Cardiac fibroblast (primary cell): ENCODE measurements around the gene RBBP8NL.

Source experiments
- DNase-seq, 2 donors: peaks; one replicate each; pipeline versions ENCODE4 v3.0.0 to v3.0.0-alpha.2; 2010; ENCODE audit warnings: low read depth in 2 of 2
- H3K4me3 ChIP-seq, 2 donors: replicated peaks in 1 of 2; 1 replicate in 1 of 2; 2 replicates in 1 of 2; pipeline ENCODE4 v1.5.1; 2011; ENCODE audit warnings: low read depth in 2 of 2, low read length in 2 of 2, mild to moderate bottlenecking in 2 of 2, moderate library complexity in 1 of 2
- TF ChIP-seq, protein P1 (sequence below): IDR thresholded peaks from one replicate; pipeline ENCODE4 v1.5.1; 2011; ENCODE audit warnings: low read depth, mild to moderate bottlenecking, low read length, inconsistent platforms

RBBP8NL gene

DNA sequence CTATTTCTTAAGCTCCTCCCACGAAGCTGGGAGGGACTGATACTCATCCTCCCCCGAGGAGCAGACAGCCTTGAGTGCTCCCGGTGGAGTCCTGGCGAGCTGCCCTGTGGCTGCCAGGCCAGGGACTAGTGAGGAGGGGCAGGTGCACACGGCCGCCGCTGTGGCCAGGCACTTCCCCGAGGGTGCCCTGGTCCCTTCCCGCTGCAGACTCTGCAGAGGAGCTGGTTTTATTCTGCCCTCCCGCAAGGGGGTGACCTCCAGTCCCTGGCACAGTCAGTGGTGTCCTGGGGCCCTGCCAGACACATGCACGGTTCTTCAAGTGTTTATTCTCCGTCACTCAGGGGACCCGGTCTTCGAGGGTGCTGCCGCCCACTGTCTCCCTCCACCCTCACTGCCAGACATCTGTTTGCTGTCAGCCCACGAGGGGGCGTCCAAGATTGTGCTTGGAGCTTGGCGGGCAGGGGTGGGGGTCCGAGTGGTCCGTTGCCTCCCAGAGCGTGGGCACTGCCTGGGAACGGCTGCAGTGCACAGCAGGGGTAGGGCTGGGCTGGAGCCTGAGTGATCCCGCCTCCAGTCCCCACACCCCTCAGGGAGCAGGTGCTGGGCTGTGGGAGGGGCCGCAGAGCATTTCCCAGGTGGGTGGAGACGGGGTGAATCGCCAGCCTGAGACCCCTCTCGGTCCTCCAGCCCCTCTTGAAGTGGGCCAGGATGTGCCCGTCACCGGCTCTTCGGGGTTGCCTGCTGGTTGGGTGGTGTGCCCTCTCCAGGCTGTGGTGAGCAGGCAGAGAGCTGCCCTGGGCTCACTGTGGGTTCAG, 17.2 kb downstream of the RBBP8NL start:
- no peak overlapping the region for H3K4me3 ChIP-seq
- DNase-seq = peak; percentile 24 to 31
- TF ChIP-seq, protein P1, sequence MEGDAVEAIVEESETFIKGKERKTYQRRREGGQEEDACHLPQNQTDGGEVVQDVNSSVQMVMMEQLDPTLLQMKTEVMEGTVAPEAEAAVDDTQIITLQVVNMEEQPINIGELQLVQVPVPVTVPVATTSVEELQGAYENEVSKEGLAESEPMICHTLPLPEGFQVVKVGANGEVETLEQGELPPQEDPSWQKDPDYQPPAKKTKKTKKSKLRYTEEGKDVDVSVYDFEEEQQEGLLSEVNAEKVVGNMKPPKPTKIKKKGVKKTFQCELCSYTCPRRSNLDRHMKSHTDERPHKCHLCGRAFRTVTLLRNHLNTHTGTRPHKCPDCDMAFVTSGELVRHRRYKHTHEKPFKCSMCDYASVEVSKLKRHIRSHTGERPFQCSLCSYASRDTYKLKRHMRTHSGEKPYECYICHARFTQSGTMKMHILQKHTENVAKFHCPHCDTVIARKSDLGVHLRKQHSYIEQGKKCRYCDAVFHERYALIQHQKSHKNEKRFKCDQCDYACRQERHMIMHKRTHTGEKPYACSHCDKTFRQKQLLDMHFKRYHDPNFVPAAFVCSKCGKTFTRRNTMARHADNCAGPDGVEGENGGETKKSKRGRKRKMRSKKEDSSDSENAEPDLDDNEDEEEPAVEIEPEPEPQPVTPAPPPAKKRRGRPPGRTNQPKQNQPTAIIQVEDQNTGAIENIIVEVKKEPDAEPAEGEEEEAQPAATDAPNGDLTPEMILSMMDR = peak; percentile 52

DNA sequence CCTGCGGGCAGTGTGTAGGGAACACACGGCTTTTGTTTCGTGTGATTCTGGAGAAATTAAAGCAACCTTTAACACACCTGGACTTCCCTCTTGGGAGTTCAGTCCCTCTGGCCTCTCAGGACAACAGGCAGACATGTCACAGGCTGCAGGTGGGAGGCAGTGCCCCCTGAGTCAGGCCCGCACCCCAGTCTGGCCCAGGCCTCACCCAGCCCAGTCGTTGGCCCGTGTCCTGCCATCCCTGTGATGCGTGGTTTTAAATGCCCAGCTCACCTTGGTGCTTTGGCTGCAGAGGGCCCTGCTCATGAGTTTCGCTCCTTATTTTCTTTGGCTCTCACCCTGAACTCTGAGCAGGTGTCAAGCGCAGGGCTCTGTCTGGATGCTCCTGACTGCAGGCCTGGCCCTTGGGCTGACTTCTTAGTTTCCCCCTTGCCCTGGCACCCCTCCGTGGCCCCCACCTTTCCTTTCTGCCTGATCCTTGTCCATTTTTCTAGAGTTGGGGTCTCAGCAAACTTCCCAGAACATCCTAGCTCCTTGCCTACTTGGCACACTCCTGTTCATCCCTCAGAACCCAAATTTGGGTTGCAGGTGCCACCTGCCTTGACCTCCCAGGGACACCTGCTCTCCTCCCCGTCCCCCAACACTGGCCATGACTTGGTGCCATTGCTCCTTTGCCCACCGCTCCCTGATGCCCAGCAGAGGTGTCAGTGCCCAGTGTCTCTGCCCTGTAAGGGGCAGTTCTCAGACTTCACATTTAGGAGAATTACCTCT, 18.1 kb downstream of the RBBP8NL start:
- TF ChIP-seq, protein P1 = no peak
- no peak overlapping the region for H3K4me3 ChIP-seq
- DNase-seq = no peak

DNA sequence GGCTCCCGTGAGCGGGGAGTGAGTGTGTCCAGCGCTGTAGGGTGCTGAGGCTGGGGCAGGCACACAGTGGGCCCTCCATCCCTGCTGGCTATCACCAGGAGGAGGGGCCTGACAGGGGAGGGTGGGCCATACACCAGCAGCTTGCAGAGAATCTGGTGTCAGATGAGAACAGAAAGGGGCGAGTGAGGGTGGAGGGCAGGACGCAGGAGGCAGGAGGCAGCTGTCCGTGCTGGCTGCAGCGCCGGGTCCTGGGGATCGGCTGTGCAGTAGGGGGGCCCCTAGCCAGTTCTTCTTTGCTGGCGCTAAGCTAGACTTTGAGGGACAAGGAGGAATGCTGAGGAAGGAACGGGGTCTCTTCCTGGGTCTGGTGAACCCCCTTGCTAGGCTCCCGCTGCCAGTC, 18.7 kb downstream of the RBBP8NL start:
- DNase-seq = no peak
- TF ChIP-seq, protein P1 = no peak
- no peak overlapping the region for H3K4me3 ChIP-seq

DNA sequence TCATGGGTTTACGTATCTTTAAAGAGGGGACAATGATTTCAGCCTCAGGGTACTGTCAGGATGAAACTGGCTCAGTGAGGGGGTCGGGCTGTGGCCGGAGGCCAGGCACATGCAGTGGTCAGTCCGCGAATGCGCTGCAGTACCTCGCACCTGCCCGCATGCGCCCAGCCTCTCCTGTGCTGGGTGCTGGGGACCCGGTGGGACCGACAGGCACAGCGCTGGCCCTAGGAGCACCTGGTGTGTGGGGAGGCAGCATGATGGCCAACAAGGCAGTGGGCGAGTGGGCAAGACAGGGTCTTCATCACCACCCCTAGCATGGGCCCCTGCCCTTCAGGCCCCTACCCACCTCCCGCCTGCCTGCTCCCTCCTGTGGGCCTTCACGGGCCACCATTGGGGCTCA, 19.3 kb downstream of the RBBP8NL start:
- no peak overlapping the region for H3K4me3 ChIP-seq
- TF ChIP-seq, protein P1 = no peak
- DNase-seq = no peak

DNA sequence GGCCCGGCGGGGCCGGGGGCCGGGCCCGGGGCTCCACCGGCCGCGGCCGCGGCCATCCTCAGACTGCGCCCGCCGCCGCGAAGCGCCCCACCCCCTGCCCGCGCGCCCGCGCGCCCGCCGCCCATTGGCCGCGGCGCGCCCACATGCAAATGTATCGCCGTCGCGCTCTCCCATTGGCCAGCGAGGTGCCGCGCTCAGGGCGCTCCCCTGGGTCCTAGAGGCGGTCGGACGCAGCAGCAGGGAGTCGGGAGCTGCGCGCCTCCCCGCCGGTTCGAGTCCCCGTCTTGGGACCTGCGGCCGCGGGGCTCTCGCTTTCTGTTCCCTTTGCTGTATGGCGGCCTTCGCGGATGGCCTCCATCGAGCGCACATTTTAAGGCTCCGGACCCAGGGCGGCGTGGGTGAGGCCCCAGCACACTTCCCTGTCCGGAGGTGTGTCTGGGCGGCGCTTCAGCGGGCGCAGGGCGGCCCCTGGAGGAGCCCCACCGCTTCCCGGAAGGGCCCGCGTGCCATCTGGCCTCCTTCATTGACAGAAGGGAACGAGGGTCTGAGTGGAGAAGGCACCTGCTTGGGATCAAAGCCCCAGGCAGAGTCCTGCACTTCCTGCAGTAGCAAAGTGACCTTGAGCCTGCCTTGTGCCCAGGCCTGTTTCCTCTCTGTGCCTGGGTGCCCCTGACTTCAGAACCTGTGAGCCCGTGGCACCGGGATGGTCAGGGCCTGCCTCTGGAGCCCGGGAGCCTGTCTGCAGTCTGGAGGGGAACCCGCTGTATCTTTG, 19.9 kb downstream of the RBBP8NL start, which contains the start of gene CABLES2:
Gene CABLES2 (minus strand): TSS at position 65 of the 772 bp plus-strand sequence. CDS start 9 bp downstream, at position 56.
- DNase-seq = peak; percentile 93 to 95
- TF ChIP-seq, protein P1 = no peak
- peak within 1 kb of the TSS; percentile 64 to 67 for H3K4me3 ChIP-seq

DNA sequence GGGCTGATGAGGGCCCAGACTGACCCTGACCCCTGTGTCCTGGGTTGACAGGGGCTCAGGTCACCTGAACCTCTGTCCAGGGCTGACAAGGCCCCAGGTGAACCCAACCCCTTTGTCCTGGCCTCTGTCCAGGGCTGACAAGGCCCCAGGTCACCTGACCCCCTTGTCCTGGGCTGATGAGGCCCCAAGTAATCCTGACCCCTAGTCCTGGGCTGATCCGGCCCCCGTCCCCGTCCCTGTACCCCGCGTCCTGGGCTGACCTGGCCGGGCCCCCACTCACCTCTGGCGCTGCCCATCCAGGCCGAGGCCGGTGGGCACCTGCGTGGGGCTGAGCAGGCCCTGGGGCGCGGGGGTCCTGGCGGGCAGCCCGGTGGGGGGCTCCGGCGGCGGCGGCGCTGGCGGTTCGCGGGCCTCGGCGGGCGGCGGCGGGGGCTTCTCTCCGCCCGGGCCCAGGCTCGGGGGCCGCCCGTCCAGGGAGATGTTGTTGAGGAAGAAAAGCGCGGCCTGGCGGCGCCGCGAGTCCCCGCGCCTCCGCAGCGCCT, 20.6 kb downstream of the RBBP8NL start:
- no peak for DNase-seq
- peak overlapping the region; percentile 64 to 67 for H3K4me3 ChIP-seq
- TF ChIP-seq, protein P1 = no peak
